ENCODE results near the gene EIF2AK3.

- no peak for TF ChIP-seq EZH2phosphoT487 (IDR thresholded peaks at IDR 0.05; ENCODE audit: borderline replicate concordance)
- TF ChIP-seq, protein P1, sequence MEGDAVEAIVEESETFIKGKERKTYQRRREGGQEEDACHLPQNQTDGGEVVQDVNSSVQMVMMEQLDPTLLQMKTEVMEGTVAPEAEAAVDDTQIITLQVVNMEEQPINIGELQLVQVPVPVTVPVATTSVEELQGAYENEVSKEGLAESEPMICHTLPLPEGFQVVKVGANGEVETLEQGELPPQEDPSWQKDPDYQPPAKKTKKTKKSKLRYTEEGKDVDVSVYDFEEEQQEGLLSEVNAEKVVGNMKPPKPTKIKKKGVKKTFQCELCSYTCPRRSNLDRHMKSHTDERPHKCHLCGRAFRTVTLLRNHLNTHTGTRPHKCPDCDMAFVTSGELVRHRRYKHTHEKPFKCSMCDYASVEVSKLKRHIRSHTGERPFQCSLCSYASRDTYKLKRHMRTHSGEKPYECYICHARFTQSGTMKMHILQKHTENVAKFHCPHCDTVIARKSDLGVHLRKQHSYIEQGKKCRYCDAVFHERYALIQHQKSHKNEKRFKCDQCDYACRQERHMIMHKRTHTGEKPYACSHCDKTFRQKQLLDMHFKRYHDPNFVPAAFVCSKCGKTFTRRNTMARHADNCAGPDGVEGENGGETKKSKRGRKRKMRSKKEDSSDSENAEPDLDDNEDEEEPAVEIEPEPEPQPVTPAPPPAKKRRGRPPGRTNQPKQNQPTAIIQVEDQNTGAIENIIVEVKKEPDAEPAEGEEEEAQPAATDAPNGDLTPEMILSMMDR (conservative IDR thresholded peaks at IDR 0.05; ENCODE audit: low read length): no peak
Measured at GRCh38 chr2:88530081-88530480, 97.2 kb downstream of the EIF2AK3 start.

Data from Loucy (cell line).